Measurements from ENCODE around the gene PELI2. TPM values are rescaled to one million over a fixed set of nuclear protein-coding genes. Genes with fewer than 3 reads are reported as not detected.

Gene PELI2
- total and polyA plus RNA-seq, 2 experiments from 2014 or later: 4.3 to 16.1 TPM

GRCh38 chr14:56274556-56274955, 156.3 kb downstream of the PELI2 start:
- Histone ChIP-seq H3K4me2 (no peak overlapping the region), H3K79me2 (no peaks in the 10 kb centered on the region), H3K27ac (no peak overlapping the region), H3K36me3 (replicated peaks; ENCODE audit: insufficient read depth, low read depth) (no peaks in the 10 kb centered on the region), H3K9me3 (ENCODE audit: low read depth) (no peaks in the 10 kb centered on the region), H3K4me3 (no peak overlapping the region), H3K4me1 (ENCODE audit: insufficient read depth) (no peaks in the 10 kb centered on the region), H3K27me3 (no peaks in the 10 kb centered on the region), H4K20me1 (ENCODE audit: insufficient read depth, poor library complexity, severe bottlenecking) (no peaks in the 10 kb centered on the region), H2AFZ (no peak overlapping the region), H3K9me2 (replicated peaks; ENCODE audit: insufficient read depth) (no peaks in the 10 kb centered on the region)
- WGBS (ENCODE audit: low lambda C conversion rate, missing lambda C conversion rate): 71% methylated on average over 1 of the region's 1 CpG
- no peak for TF ChIP-seq EZH2phosphoT487 (IDR thresholded peaks at IDR 0.05; ENCODE audit: low read depth, severe bottlenecking, unreplicated experiment)
- TF ChIP-seq CTCF (IDR thresholded peaks at IDR 0.05; ENCODE audit: poor library complexity): no peak
- no peak for TF ChIP-seq EZH2 (IDR thresholded peaks at IDR 0.05; ENCODE audit: borderline replicate concordance)
- no peak for DNase-seq (ENCODE audit: low spot score)

- H3K79me2 ChIP-seq: no peaks in the 10 kb centered on the region
- no peaks in the 10 kb centered on the region for H3K27me3 ChIP-seq
- no peak overlapping the region for H3K4me3 ChIP-seq
- H3K27ac ChIP-seq: no peak overlapping the region
- no peak for DNase-seq (ENCODE audit: low spot score)
- no peak overlapping the region for H2AFZ ChIP-seq
- no peak overlapping the region for H3K4me2 ChIP-seq
- no peaks in the 10 kb centered on the region for H4K20me1 ChIP-seq (ENCODE audit: insufficient read depth, poor library complexity, severe bottlenecking)
- TF ChIP-seq EZH2phosphoT487 (IDR thresholded peaks at IDR 0.05; ENCODE audit: low read depth, severe bottlenecking, unreplicated experiment) (no peak), CTCF (IDR thresholded peaks at IDR 0.05; ENCODE audit: poor library complexity) (no peak), EZH2 (IDR thresholded peaks at IDR 0.05; ENCODE audit: borderline replicate concordance) (no peak)
- H3K36me3 ChIP-seq (replicated peaks; ENCODE audit: insufficient read depth, low read depth): no peaks in the 10 kb centered on the region
- WGBS (ENCODE audit: low lambda C conversion rate, missing lambda C conversion rate): 95% methylated on average over 5 of the region's 5 CpGs
- no peaks in the 10 kb centered on the region for H3K9me2 ChIP-seq (replicated peaks; ENCODE audit: insufficient read depth)
- H3K4me1 ChIP-seq (ENCODE audit: insufficient read depth): no peaks in the 10 kb centered on the region
- H3K9me3 ChIP-seq (ENCODE audit: low read depth): no peaks in the 10 kb centered on the region
These were observed 157.9 kb downstream of the PELI2 start for GRCh38 chr14:56276108-56276507.

GRCh38 chr14:56278383-56278782, 160.2 kb downstream of the PELI2 start:
- no peaks in the 10 kb centered on the region for H3K9me2 ChIP-seq (replicated peaks; ENCODE audit: insufficient read depth)

More at GRCh38 chr14:56278383-56278782, 160.2 kb downstream of the PELI2 start:
- no peak overlapping the region for H3K27ac ChIP-seq
- no peaks in the 10 kb centered on the region for H3K36me3 ChIP-seq (replicated peaks; ENCODE audit: insufficient read depth, low read depth)
- H3K9me3 ChIP-seq (ENCODE audit: low read depth): no peaks in the 10 kb centered on the region
- H3K4me1 ChIP-seq (ENCODE audit: insufficient read depth): no peaks in the 10 kb centered on the region
- TF ChIP-seq EZH2 (IDR thresholded peaks at IDR 0.05; ENCODE audit: borderline replicate concordance): no peak
- no peak for TF ChIP-seq EZH2phosphoT487 (IDR thresholded peaks at IDR 0.05; ENCODE audit: low read depth, severe bottlenecking, unreplicated experiment)
- no peak for TF ChIP-seq CTCF (IDR thresholded peaks at IDR 0.05; ENCODE audit: poor library complexity)
- no peaks in the 10 kb centered on the region for H4K20me1 ChIP-seq (ENCODE audit: insufficient read depth, poor library complexity, severe bottlenecking)
- H3K4me2 ChIP-seq: no peak overlapping the region
- WGBS (ENCODE audit: low lambda C conversion rate, missing lambda C conversion rate): 72% methylated on average over 1 of the region's 1 CpG
- H3K4me3 ChIP-seq: no peak overlapping the region
- H2AFZ ChIP-seq: no peak overlapping the region
- no peak for DNase-seq (ENCODE audit: low spot score)
- H3K79me2 ChIP-seq: no peaks in the 10 kb centered on the region
- H3K27me3 ChIP-seq: no peaks in the 10 kb centered on the region

Data from hepatocyte (in vitro differentiated cells).